HG02938 (cell line): ENCODE measurements around the gene CENPP.

Experiments used
- ATAC-seq: cut with Tn5 transposase; IDR thresholded peaks from one replicate; pipeline ENCODE4 v1.9.1; 2021; ENCODE audit warnings: mild to moderate bottlenecking, moderate library complexity; ENCODE audit not compliant: unreplicated experiment

CENPP gene

DNA sequence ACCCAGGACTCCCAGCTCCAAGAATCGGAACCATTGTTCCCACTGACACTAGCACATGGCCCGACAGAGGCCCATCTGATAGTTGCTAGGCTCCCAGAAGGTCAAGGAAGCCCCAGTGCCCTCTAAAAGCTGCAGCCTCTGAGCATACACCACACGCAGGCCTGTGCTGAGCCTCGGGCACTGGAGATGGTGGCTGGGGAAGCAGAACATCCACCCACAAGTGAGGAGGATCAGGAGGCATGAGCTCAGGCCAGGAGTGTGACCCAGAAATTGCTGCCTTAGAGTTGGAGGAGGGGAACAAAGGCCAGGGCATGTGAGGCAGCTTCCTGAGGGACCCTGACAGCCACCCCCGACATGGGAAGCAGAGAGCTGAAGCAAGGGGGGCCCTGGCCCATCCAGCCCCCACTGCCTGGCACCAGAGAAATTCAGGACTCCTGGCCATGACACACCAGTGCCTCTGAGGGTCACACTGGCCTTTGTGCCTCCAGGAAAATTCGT lies 322.8 kb downstream of the CENPP start:
- ATAC-seq, result no peak

DNA sequence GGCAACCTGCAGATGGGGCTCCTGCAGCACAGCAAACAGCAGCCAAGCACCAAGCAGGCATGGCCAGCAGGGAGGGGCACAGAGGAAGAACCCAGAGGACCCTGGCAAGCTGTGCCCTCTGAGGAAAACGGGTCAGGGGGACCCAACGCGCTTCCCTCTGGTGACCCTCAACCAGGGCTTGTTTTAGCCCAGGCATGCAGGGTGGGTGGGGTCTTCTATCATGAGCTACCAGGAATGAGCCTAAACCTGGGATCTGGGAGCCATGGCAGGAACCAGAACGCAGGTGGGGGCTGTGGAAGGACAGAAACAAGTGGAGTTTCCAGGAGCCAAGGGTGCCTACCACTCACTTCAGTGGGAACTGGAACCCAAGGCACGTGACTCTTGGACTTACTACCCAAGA lies 323.3 kb downstream of the CENPP start:
- ATAC-seq, result no peak

DNA sequence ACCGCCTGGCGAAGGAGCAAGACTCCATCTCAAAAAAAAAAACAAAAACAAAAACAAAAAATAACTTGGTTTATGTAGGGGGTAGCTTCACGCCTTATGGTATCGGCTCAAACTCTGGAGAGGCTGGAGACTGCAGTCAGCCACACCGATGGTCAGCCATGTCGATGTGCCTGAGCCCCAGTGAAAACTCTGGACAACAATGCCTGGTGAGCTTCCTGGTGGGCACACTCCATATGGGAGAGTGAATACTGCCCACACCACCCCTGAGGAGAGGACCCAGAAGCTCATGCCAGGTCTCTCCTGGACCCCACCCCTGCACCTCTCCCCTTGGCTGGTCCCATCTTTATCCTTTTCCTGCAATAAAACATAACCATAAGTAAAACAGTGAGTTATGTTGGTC lies 324.5 kb downstream of the CENPP start:
- ATAC-seq, result no peak

GRCh38 chr9:92650839-92651621 lies 325.3 kb downstream of the CENPP start:
- no peak for ATAC-seq

- ATAC-seq, result no peak
Measured at GRCh38 chr9:92652461-92652860, 326.7 kb downstream of the CENPP start.

DNA sequence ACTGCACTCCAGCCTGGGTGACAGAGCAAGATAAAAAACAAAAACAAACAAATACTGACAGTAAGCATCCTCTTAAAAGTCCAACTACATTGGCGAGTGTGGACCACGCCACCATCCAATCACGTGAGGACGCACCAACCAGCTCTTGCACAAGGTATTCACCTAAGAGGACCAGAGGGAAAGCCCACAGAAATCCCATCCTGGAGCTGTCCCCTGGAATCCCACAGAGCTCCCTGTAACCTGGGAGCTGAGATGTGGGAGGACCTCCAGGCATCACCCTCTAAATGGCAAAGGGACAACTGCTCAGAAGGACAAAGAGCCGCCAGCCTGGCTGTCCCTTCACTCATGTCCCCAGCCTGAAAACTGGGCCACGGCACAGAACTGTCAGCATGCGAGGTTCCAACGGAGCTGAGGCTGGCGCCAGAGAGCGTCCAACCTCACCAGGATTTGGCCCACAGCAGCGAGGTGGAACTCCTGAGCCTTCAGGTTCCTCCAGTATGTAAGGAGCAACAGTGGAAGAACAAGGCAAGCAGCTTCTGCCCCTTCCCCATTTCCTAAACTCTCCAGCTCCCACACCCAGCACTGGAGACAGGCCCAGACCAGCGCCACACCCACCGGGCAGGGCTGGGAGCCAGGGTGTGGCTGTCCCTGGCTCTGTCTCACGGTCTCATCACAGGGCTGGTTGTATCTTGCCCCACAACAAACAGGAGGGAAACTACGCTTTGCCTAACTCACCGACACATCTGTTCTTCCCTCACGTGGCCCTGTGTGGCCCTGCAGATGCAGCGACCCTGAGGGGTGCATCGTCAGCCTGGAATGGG lies 328.9 kb downstream of the CENPP start:
- ATAC-seq, result no peak

GRCh38 chr9:92655366-92655765 lies 329.6 kb downstream of the CENPP start:
- no peak for ATAC-seq

GRCh38 chr9:92655896-92656536 lies 330.3 kb downstream of the CENPP start:
- no peak for ATAC-seq

- ATAC-seq, result no peak
Measured at GRCh38 chr9:92656537-92656925, 330.8 kb downstream of the CENPP start.

GRCh38 chr9:92657296-92658094 lies 331.7 kb downstream of the CENPP start:
- no peak for ATAC-seq

GRCh38 chr9:92658176-92658575 lies 332.4 kb downstream of the CENPP start:
- ATAC-seq, result no peak

DNA sequence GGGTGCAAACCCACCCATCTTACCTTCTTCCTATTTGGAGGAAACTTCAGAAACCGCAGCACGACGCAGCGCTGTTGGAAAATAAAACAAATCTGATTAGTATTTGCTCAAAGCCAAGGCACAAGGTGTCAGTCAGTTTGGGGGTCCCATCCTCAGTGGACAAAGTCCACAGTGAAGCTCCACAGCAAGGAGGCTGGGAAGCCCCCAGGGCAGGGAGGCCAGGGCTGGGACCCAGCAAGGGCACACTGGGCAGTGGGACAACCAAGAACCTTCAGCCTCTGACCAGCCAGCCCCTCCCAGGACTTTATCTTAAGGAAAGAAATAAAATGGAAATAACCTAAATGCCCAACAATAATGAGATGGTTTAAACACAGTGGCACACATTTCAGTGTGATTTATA lies 332.9 kb downstream of the CENPP start:
- no peak for ATAC-seq

- ATAC-seq, result no peak
Measured at GRCh38 chr9:92659601-92660000, 333.8 kb downstream of the CENPP start.

DNA sequence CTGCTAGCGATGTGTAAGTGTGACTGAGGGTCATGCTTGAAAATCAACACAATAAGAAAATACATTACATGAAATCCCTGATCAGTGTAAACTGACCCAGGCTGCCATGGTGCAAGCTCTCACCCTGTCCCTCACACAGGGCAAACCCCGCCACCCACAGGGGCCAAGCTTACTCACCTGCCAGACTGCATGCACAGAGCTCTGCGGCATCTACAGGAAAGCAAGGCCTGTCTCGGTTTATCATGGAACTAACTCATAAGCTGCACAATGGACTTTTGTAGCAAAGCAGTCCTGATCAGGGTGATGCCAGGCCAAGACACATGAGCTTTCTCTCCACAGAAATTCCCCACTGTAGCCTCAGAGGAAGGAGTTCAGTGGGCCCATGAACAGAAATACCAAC lies 334.5 kb downstream of the CENPP start:
- no peak for ATAC-seq

DNA sequence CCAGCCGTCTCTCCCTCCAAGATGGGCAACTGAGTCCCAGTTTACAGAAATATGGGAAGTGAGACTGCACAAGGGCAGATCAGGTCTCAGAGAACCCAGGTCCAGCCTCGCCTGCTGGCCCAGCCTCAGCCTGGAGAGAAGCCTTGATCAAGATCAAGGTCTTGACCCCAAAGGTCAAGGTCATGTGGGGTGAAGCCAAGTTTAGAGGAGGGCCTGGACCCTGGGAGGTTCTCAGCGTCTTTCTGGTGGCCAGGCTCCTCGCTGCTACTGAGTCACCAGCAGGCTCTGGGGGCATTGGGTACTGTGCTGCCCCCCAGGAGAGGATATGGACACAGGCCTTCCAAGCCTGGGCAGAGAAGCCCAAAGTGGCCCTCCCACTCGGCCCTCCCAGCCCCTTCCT lies 335.4 kb downstream of the CENPP start:
- ATAC-seq, result no peak

- ATAC-seq, result no peak
Measured at GRCh38 chr9:92661743-92662142, 336.0 kb downstream of the CENPP start.

- ATAC-seq, result no peak
Measured at GRCh38 chr9:92663126-92663525, 337.4 kb downstream of the CENPP start.

DNA sequence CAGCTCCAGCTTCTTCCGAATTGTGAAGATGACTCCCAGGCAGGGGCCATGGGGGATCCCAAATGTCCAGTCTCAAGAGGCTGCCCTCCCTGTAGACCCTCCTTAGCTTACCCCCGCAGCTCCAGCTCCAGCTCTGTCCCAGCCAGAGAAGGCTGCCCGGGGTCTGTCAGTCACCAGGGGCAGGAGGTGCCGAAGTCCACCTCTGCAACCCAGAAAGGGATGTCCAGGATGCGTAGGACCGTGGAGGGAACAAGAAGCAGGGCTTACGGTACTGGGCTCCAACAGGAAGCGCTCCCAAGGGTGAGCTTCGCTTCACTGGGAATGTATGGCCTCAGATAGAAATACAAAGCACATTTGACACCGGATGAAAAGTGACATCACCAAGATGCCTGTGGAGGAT lies 338.2 kb downstream of the CENPP start:
- no peak for ATAC-seq

- ATAC-seq, result no peak
Measured at GRCh38 chr9:92664394-92665152, 338.8 kb downstream of the CENPP start.

DNA sequence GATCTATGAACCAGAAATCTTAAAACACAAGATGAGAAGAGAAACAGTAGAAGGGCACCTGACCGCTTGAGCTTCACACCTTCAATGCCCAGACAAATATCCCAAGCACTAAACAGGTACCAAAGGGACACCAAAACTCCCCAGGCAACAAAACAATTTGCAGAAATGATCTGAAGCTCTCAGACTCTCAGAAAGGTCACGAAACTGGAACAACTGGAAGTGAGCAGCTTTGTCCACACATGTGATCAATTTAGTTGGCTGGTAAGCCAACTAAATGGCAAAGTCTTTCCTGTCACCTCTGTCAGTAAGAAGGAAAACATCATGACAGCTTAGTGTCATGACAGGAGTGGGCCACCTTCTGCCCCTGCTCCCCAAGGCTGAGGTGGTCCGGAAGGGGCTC lies 340.1 kb downstream of the CENPP start:
- ATAC-seq, result no peak
